Upper lobe of right lung (tissue), 1 donor: ENCODE measurements around the gene MB. TPM values are rescaled to one million over a fixed set of nuclear protein-coding genes. Genes with fewer than 3 reads are reported as not detected.

Experiments used
- ATAC-seq: fragments of 200-7000 bp; cut with Tn5 transposase; one replicate; pipeline ENCODE4 v1.9.1; 2020; ENCODE audit warnings: mild to moderate bottlenecking, moderate library complexity
- DNase-seq: peaks from one replicate; pipeline ENCODE4 v3.0.0-alpha.2; 2020
- H3K27ac ChIP-seq: fragments of 200-600 bp; one replicate; pipeline ENCODE4 v1.8.0; 2022
- H3K27me3 ChIP-seq: fragments of 200-600 bp; one replicate; pipeline ENCODE4 v1.8.0; 2022; ENCODE audit warnings: mild to moderate bottlenecking
- H3K36me3 ChIP-seq: fragments of 200-600 bp; one replicate; pipeline ENCODE4 v1.8.0; 2022
- H3K4me1 ChIP-seq: fragments of 200-600 bp; one replicate; pipeline ENCODE4 v1.8.0; 2022
- H3K4me3 ChIP-seq: fragments of 200-600 bp; one replicate; pipeline ENCODE4 v1.8.0; 2022; ENCODE audit warnings: mild to moderate bottlenecking
- H3K9me3 ChIP-seq: fragments of 200-600 bp; one replicate; pipeline ENCODE4 v1.8.0; 2022
- CTCF ChIP-seq: fragments of 200-600 bp; IDR thresholded peaks from one replicate; pipeline ENCODE4 v1.8.0; 2022; ENCODE audit warnings: antibody characterized with exemption
- intact Hi-C: fragments of 100-400 bp; cut with DNase I; formaldehyde crosslinking; loops from one replicate; pipeline ENCODE4 v1.11.0; 2022
- total RNA-seq: library from RNA; stranded (reverse); fragmentation: NEBNext Ultra II Directional; extraction: Animal tissue kit (Norgen Biotek cat#: 25700); gene quantifications from one replicate; pipeline ENCODE4 v1.2.1, GENCODE V29; 2021
- donor health status: DM: no; HTN: yes; CAD: no; lungs with severe emphysema.

MB gene
- total RNA-seq, 1 donor from 2014 or later = 2.2 TPM

GRCh38 chr22:35612903-35613302 lies 4.2 kb downstream of the MB start:
- no peaks in the 10 kb centered on the region for H3K36me3 ChIP-seq
- DNase-seq = no peak
- no peaks in the 10 kb centered on the region for H3K4me1 ChIP-seq
- no peaks in the 10 kb centered on the region for H3K27me3 ChIP-seq
- no peak for TF ChIP-seq CTCF
- intact Hi-C loops = no loop called here
- H3K9me3 ChIP-seq = no peaks in the 10 kb centered on the region
- ATAC-seq = no peak
- H3K4me3 ChIP-seq = no peak overlapping the region
- H3K27ac ChIP-seq = no peak overlapping the region

- DNase-seq = no peak
- H3K27me3 ChIP-seq = no peaks in the 10 kb centered on the region
- no peaks in the 10 kb centered on the region for H3K36me3 ChIP-seq
- H3K4me1 ChIP-seq = no peaks in the 10 kb centered on the region
- no peak overlapping the region for H3K27ac ChIP-seq
- H3K4me3 ChIP-seq = no peak overlapping the region
- TF ChIP-seq CTCF = no peak
- intact Hi-C loops = no loop called here
- peak; percentile 30 for ATAC-seq
- H3K9me3 ChIP-seq = no peaks in the 10 kb centered on the region
Observed at GRCh38 chr22:35611891-35612576, 5.1 kb downstream of the MB start.

- Histone ChIP-seq H3K27me3 (no peaks in the 10 kb centered on the region), H3K4me1 (no peaks in the 10 kb centered on the region), H3K27ac (no peak overlapping the region), H3K4me3 (no peak overlapping the region), H3K9me3 (no peaks in the 10 kb centered on the region), H3K36me3 (no peaks in the 10 kb centered on the region)
- no peak for DNase-seq
- no peak for TF ChIP-seq CTCF
- intact Hi-C loops = no loop called here
- no peak for ATAC-seq
Observed at GRCh38 chr22:35611200-35611890, 5.8 kb downstream of the MB start.

- Histone ChIP-seq H3K9me3 (no peaks in the 10 kb centered on the region), H3K27ac (no peak overlapping the region), H3K27me3 (no peaks in the 10 kb centered on the region), H3K36me3 (no peaks in the 10 kb centered on the region), H3K4me3 (no peak overlapping the region), H3K4me1 (no peaks in the 10 kb centered on the region)
- intact Hi-C loops = no loop called here
- ATAC-seq = no peak
- TF ChIP-seq CTCF = no peak
- DNase-seq = no peak
Observed at GRCh38 chr22:35610741-35611140, 6.4 kb downstream of the MB start.

GRCh38 chr22:35609761-35610160 lies 7.4 kb downstream of the MB start:
- Histone ChIP-seq H3K4me1 (no peaks in the 10 kb centered on the region), H3K27ac (no peak overlapping the region), H3K9me3 (no peaks in the 10 kb centered on the region), H3K4me3 (no peak overlapping the region), H3K27me3 (no peaks in the 10 kb centered on the region), H3K36me3 (no peaks in the 10 kb centered on the region)
- ATAC-seq (no peak), DNase-seq (no peak)
- intact Hi-C loops = no loop called here
- TF ChIP-seq CTCF = no peak
